Coronary artery (tissue), 2 donors: Measurements from ENCODE around the gene HYOU1.

Experiments
- DNase-seq: peaks from one replicate; pipeline ENCODE4 v3.0.0-alpha.2; 2017; ENCODE audit warnings: low spot score
- H3K27ac ChIP-seq, 2 donors: fragments of 200-600 bp; sonication (generic); one replicate each; pipeline ENCODE4 v1.5.1; 2016 to 2019
- H3K4me3 ChIP-seq: fragments of 200-600 bp; sonication (generic); 2 replicates; pipeline ENCODE4 v1.5.1; 2016; ENCODE audit warnings: mild to moderate bottlenecking, moderate library complexity
- CTCF ChIP-seq: fragments of 200-600 bp; sonication (generic); IDR thresholded peaks from one replicate; pipeline ENCODE4 v1.5.1; 2019; ENCODE audit warnings: antibody characterized with exemption

Gene HYOU1

GRCh38 chr11:119016216-119017009 is 40.6 kb downstream of the HYOU1 start:
- DNase-seq: no peak
- TF ChIP-seq CTCF: no peak
- peak overlapping the region; percentile 90 for H3K4me3 ChIP-seq

GRCh38 chr11:119015054-119015611 is 41.9 kb downstream of the HYOU1 start:
- TF ChIP-seq CTCF: no peak
- Histone ChIP-seq H3K4me3 (no peak overlapping the region), H3K27ac (no peak overlapping the region)
- DNase-seq: no peak

More at GRCh38 chr11:119016216-119017009, 40.6 kb downstream of the HYOU1 start:
- peak overlapping the region in 1 of 2 donors; percentile 96 for H3K27ac ChIP-seq

- no peak for DNase-seq
- no peak for TF ChIP-seq CTCF
- Histone ChIP-seq H3K4me3 (no peak overlapping the region), H3K27ac (no peak overlapping the region)
These were observed 42.6 kb downstream of the HYOU1 start for GRCh38 chr11:119014209-119014924.

GRCh38 chr11:119012629-119013170 is 44.3 kb downstream of the HYOU1 start:
- DNase-seq: no peak
- Histone ChIP-seq H3K27ac (no peak overlapping the region), H3K4me3 (no peak overlapping the region)
- no peak for TF ChIP-seq CTCF

- H3K27ac ChIP-seq: no peak overlapping the region
- no peak for DNase-seq
- no peak for TF ChIP-seq CTCF
These were observed 45.4 kb downstream of the HYOU1 start for GRCh38 chr11:119011476-119012053.

GRCh38 chr11:119006656-119007055 is 50.3 kb downstream of the HYOU1 start:
- DNase-seq: no peak
- Histone ChIP-seq H3K27ac (no peak overlapping the region), H3K4me3 (no peak overlapping the region)
- no peak for TF ChIP-seq CTCF

More at GRCh38 chr11:119011476-119012053, 45.4 kb downstream of the HYOU1 start:
- no peak overlapping the region for H3K4me3 ChIP-seq
